GM18508 (cell line): Measurements from ENCODE around the gene LMAN2L.

Experiments
- ATAC-seq: cut with Tn5 transposase; IDR thresholded peaks from one replicate; pipeline ENCODE4 v1.9.1; 2021; ENCODE audit warnings: moderate number of reproducible peaks; ENCODE audit not compliant: insufficient read depth, unreplicated experiment

Gene LMAN2L

GRCh38 chr2:96716388-96716787 is 23.5 kb downstream of the LMAN2L start:
- no peak for ATAC-seq

GRCh38 chr2:96715658-96716057 is 24.2 kb downstream of the LMAN2L start:
- ATAC-seq, result no peak

GRCh38 chr2:96710985-96711384 is 28.9 kb downstream of the LMAN2L start:
- ATAC-seq, result no peak

GRCh38 chr2:96703021-96703751 is 36.7 kb downstream of the LMAN2L start:
- ATAC-seq, result no peak

- no peak for ATAC-seq
Observed at GRCh38 chr2:96702098-96702785, 37.6 kb downstream of the LMAN2L start.

- no peak for ATAC-seq
Observed at GRCh38 chr2:96701636-96702035, 38.2 kb downstream of the LMAN2L start.

- ATAC-seq, result no peak
Observed at GRCh38 chr2:96700086-96700485, 39.8 kb downstream of the LMAN2L start.

- ATAC-seq, result no peak
Observed at GRCh38 chr2:96699621-96700020, 40.2 kb downstream of the LMAN2L start.

- ATAC-seq, result no peak
Observed at GRCh38 chr2:96699021-96699420, 40.8 kb downstream of the LMAN2L start.

GRCh38 chr2:96698221-96698861 is 41.5 kb downstream of the LMAN2L start:
- ATAC-seq, result no peak

- no peak for ATAC-seq
Observed at GRCh38 chr2:96697476-96697875, 42.4 kb downstream of the LMAN2L start.

- ATAC-seq, result no peak
Observed at GRCh38 chr2:96695602-96696001, 44.3 kb downstream of the LMAN2L start.

GRCh38 chr2:96694816-96695455 is 44.9 kb downstream of the LMAN2L start:
- no peak for ATAC-seq

- no peak for ATAC-seq
Observed at GRCh38 chr2:96694279-96694678, 45.6 kb downstream of the LMAN2L start.

GRCh38 chr2:96693286-96694200 is 46.3 kb downstream of the LMAN2L start:
- no peak for ATAC-seq

- no peak for ATAC-seq
Observed at GRCh38 chr2:96692094-96692971, 47.5 kb downstream of the LMAN2L start.

GRCh38 chr2:96691022-96691612 is 48.7 kb downstream of the LMAN2L start:
- no peak for ATAC-seq

GRCh38 chr2:96690306-96691021 is 49.4 kb downstream of the LMAN2L start:
- ATAC-seq, result no peak
